ENCODE data around the gene CUX1.
"Not testable (repeated sequence)": the region's sequence is repeated elsewhere in the genome, so short reads cannot be mapped to it uniquely, and the experiment has no call there.

The CUX1 gene

GRCh38 chr7:101819913-101820522, 2.6 kb downstream of the CUX1 start:
- no peaks in the 10 kb centered on the region for H3K27me3 ChIP-seq (ENCODE audit: insufficient read depth, poor library complexity, severe bottlenecking)
- H3K27ac ChIP-seq (replicated peaks), result no peak overlapping the region
- TF ChIP-seq GABPA (IDR thresholded peaks at IDR 0.05; ENCODE audit: low read depth) (no peak), POLR2AphosphoS5 (IDR thresholded peaks at IDR 0.05; ENCODE audit: low read depth) (no peak)
- no peak for DNase-seq (ENCODE audit: low read depth in 1 of 2, low spot score in 1 of 2)
- H3K4me3 ChIP-seq (replicated peaks; ENCODE audit: insufficient read depth, low read length), result no peak overlapping the region

DNA sequence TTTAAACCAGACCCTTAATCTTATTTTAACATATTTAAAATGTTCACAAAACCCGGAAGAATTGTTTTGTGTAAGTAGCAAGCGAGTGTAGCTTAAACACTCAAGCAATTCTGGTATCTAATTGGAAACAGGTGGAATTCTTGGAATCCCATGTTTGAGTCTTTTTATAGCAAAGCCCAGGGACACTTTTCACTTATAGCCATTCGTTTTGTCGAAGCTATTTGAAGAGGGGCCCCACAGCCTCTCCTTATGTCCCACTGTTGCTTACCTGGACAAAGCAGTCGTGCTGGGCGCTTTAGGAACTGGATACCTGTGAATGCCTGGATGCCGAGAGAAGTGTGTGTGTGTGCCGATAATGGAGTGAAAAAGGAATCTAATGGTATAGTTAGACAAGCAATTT, 3.3 kb downstream of the CUX1 start:
- DNase-seq (ENCODE audit: low read depth in 1 of 2, low spot score in 1 of 2), result no peak
- Histone ChIP-seq H3K4me3 (replicated peaks; ENCODE audit: insufficient read depth, low read length) (no peak overlapping the region), H3K27ac (replicated peaks) (no peak overlapping the region), H3K27me3 (ENCODE audit: insufficient read depth, poor library complexity, severe bottlenecking) (no peaks in the 10 kb centered on the region)
- no peak for TF ChIP-seq REST (IDR thresholded peaks at IDR 0.05; ENCODE audit: insufficient replicate concordance, low read depth)
- TF ChIP-seq, protein P1, sequence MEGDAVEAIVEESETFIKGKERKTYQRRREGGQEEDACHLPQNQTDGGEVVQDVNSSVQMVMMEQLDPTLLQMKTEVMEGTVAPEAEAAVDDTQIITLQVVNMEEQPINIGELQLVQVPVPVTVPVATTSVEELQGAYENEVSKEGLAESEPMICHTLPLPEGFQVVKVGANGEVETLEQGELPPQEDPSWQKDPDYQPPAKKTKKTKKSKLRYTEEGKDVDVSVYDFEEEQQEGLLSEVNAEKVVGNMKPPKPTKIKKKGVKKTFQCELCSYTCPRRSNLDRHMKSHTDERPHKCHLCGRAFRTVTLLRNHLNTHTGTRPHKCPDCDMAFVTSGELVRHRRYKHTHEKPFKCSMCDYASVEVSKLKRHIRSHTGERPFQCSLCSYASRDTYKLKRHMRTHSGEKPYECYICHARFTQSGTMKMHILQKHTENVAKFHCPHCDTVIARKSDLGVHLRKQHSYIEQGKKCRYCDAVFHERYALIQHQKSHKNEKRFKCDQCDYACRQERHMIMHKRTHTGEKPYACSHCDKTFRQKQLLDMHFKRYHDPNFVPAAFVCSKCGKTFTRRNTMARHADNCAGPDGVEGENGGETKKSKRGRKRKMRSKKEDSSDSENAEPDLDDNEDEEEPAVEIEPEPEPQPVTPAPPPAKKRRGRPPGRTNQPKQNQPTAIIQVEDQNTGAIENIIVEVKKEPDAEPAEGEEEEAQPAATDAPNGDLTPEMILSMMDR (IDR thresholded peaks at IDR 0.05; ENCODE audit: insufficient read depth, low read length), result no peak
- TF ChIP-seq POLR2AphosphoS5 (IDR thresholded peaks at IDR 0.05; ENCODE audit: low read depth), result no peak
- TF ChIP-seq SPI1 (IDR thresholded peaks at IDR 0.05; ENCODE audit: borderline replicate concordance, low read depth), result no peak
- no peak for TF ChIP-seq GABPA (IDR thresholded peaks at IDR 0.05; ENCODE audit: low read depth)

DNA sequence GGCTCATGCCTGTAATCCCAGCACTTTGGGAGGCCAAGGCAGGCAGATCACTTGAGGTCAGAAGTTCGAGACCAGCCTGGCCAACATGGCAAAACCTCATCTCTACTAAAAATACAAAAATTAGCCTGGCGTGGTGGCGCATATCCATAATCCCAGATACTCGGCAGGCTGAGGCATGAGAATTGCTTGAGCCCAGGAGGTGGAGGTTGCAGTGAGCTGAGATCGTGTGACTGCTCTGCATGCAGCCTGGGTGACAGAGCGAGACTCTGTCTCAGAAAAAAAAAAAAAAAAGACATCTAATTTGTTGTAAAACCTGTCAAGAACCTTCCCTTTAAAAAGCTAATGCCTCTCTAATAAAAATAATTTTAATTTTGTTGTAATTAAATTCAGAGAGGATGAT, 5.2 kb downstream of the CUX1 start:
- not testable (repeated sequence) for DNase-seq (ENCODE audit: low read depth in 1 of 2, low spot score in 1 of 2); H3K27ac ChIP-seq (replicated peaks); H3K4me3 ChIP-seq (replicated peaks; ENCODE audit: insufficient read depth, low read length); H3K27me3 ChIP-seq (ENCODE audit: insufficient read depth, poor library complexity, severe bottlenecking)

GRCh38 chr7:101823096-101823495, 5.7 kb downstream of the CUX1 start:
- Histone ChIP-seq H3K27ac (replicated peaks) (no peak overlapping the region), H3K27me3 (ENCODE audit: insufficient read depth, poor library complexity, severe bottlenecking) (no peaks in the 10 kb centered on the region), H3K4me3 (replicated peaks; ENCODE audit: insufficient read depth, low read length) (no peak overlapping the region)
- DNase-seq (ENCODE audit: low read depth in 1 of 2, low spot score in 1 of 2), result no peak
- TF ChIP-seq REST (IDR thresholded peaks at IDR 0.05; ENCODE audit: insufficient replicate concordance, low read depth), result no peak
- TF ChIP-seq, protein P1 (IDR thresholded peaks at IDR 0.05; ENCODE audit: insufficient read depth, low read length), result no peak

DNA sequence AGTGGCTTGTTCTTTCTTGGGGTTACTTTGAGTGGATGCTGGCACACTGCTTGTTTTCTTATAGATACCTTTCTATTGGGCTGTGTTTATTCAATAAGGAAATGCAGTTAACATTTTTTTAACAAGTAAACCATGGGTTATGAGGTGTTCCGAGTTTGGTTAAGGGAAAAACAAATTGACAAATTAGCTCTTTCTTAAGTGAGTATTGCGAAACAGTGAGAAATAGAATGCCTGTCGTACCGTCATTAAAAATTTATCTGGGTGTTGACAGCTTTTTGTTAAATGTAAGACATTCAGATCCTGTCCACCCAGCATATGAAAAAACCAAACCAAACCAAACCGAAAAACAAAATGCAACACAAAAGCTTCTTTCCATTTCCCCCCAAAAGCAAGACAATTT, 6.2 kb downstream of the CUX1 start:
- TF ChIP-seq GABPA (IDR thresholded peaks at IDR 0.05; ENCODE audit: low read depth), result no peak
- no peak for TF ChIP-seq SPI1 (IDR thresholded peaks at IDR 0.05; ENCODE audit: borderline replicate concordance, low read depth)
- no peak for TF ChIP-seq POLR2AphosphoS5 (IDR thresholded peaks at IDR 0.05; ENCODE audit: low read depth)
- no peak for TF ChIP-seq REST (IDR thresholded peaks at IDR 0.05; ENCODE audit: insufficient replicate concordance, low read depth)
- TF ChIP-seq, protein P1 (IDR thresholded peaks at IDR 0.05; ENCODE audit: insufficient read depth, low read length), result no peak
- H3K27ac ChIP-seq (replicated peaks), result no peak overlapping the region
- DNase-seq (ENCODE audit: low read depth in 1 of 2, low spot score in 1 of 2), result no peak

More for the DNA sequence above, 6.2 kb downstream of the CUX1 start:
- Histone ChIP-seq H3K4me3 (replicated peaks; ENCODE audit: insufficient read depth, low read length) (no peak overlapping the region), H3K27me3 (ENCODE audit: insufficient read depth, poor library complexity, severe bottlenecking) (no peaks in the 10 kb centered on the region)

Measured in HL-60 (cell line).